A549 (cell line): ENCODE measurements around the gene LMO7. TPM values are rescaled to one million over a fixed set of nuclear protein-coding genes. Genes with fewer than 3 reads are reported as not detected.

Experiments used
- ATAC-seq, 2 experiments: fragments of 200-7000 bp in 1 of 2; fragments of >200 bp in 1 of 2; cut with Nextera tagmentation in 1 of 2; cut with Tn5 transposase in 1 of 2; 3 replicates each; pipeline versions ENCODE4 v1.8.0 to v1.9.1; 2018 to 2020; ENCODE audit warnings: mild to moderate bottlenecking in 1 of 2, moderate library complexity in 1 of 2
- CTCF ChIA-PET: fragments of 300-600 bp; sonication (Branson Sonifier 250); formaldehyde crosslinking; extraction: SDS; loops from one replicate; lab custom pipeline; 2021; ENCODE audit warnings: antibody characterized with exemption, inconsistent platforms; lab: Yijun Ruan, JAX
- POLR2A ChIA-PET: fragments of 350-600 bp; formaldehyde crosslinking; extraction: SDS; loops from one replicate; lab custom pipeline; 2021; ENCODE audit warnings: antibody characterized with exemption, inconsistent platforms; lab: Yijun Ruan, JAX
- DNase-seq, 2 experiments: peaks; one replicate each; pipeline versions ENCODE4 v3.0.0 to v3.0.0-alpha.2; 2011 to 2016; ENCODE audit warnings: low read depth in 1 of 2, low spot score in 1 of 2
- FAIRE-seq: peaks from 2 replicates; lab custom pipeline; 2011; peaks lifted over from hg19 to GRCh38; lab: Jason Lieb, UNC
- H3K27ac ChIP-seq, 2 experiments: fragments of >200 bp; sonication (Bioruptor Twin); formaldehyde crosslinking; 3 replicates each; pipeline ENCODE4 v1.5.1; 2016 to 2017
- H3K4me1 ChIP-seq: fragments of >200 bp; sonication (Bioruptor Twin); formaldehyde crosslinking; 3 replicates; pipeline ENCODE4 v1.6.1; 2016
- H3K4me2 ChIP-seq: fragments of >200 bp; sonication (Bioruptor Twin); formaldehyde crosslinking; 3 replicates; pipeline ENCODE4 v1.6.1; 2016
- H3K4me3 ChIP-seq: fragments of >200 bp; sonication (Bioruptor Twin); formaldehyde crosslinking; 3 replicates; pipeline ENCODE4 v1.5.1; 2016
- H3K9me3 ChIP-seq: fragments of >200 bp; sonication (Bioruptor Twin); formaldehyde crosslinking; 3 replicates; pipeline ENCODE4 v1.6.1; 2016
- BHLHE40 ChIP-seq: IDR thresholded peaks from 2 replicates; pipeline ENCODE4 v1.6.1; 2012; ENCODE audit warnings: low read depth, low read length, inconsistent platforms
- CBX8 ChIP-seq: fragments of 200-600 bp; sonication (generic); IDR thresholded peaks from 2 replicates; pipeline ENCODE4 v1.6.1; 2016
- CEBPB ChIP-seq, 2 experiments: fragments of >200 bp in 1 of 2; sonication (Bioruptor Twin) in 1 of 2; formaldehyde crosslinking in 1 of 2; IDR thresholded peaks; 2 replicates each; pipeline ENCODE4 v1.6.1; 2012 to 2016
- CHD4 ChIP-seq: fragments of 200-600 bp; sonication (generic); IDR thresholded peaks from 2 replicates; pipeline ENCODE4 v1.6.1; 2016; ENCODE audit warnings: antibody characterized with exemption, mild to moderate bottlenecking, borderline replicate concordance
- EHMT2 ChIP-seq: fragments of 200-600 bp; sonication (generic); IDR thresholded peaks from 2 replicates; pipeline ENCODE4 v1.6.1; 2016; ENCODE audit warnings: antibody characterized with exemption, low read depth, mild to moderate bottlenecking, moderate library complexity
- FOSB ChIP-seq: fragments of 250-450 bp; sonication (Bioruptor Pico); IDR thresholded peaks from 2 replicates; pipeline ENCODE4 v1.5.0; 2020; ENCODE audit warnings: mild to moderate bottlenecking, moderate library complexity
- FOSL2 ChIP-seq, 2 experiments: fragments of 450-650 bp in 1 of 2; fragments of >200 bp in 1 of 2; sonication (Bioruptor Twin) in 1 of 2; formaldehyde crosslinking; IDR thresholded peaks; 2 replicates each; pipeline versions ENCODE4 v1.5.0 to v1.6.1; 2016 to 2020; ENCODE audit warnings: mild to moderate bottlenecking in 1 of 2, moderate library complexity in 1 of 2
- GATA3 ChIP-seq: IDR thresholded peaks from 2 replicates; pipeline ENCODE4 v1.6.1; 2012; ENCODE audit warnings: borderline replicate concordance
- HEYL ChIP-seq: fragments of 250-450 bp; sonication (Bioruptor Pico); IDR thresholded peaks from 2 replicates; pipeline ENCODE4 v1.8.0; 2021; ENCODE audit warnings: mild to moderate bottlenecking, moderate library complexity
- HOXA7 ChIP-seq: fragments of 250-450 bp; sonication (Bioruptor Pico); IDR thresholded peaks from 2 replicates; pipeline ENCODE4 v1.5.0; 2020; ENCODE audit warnings: mild to moderate bottlenecking, moderate library complexity
- JUN ChIP-seq, 2 experiments: fragments of >200 bp; sonication (Bioruptor Twin); formaldehyde crosslinking; IDR thresholded peaks; 2 replicates in 1 of 2; 3 replicates in 1 of 2; pipeline ENCODE4 v1.6.1; 2016 to 2017
- JUNB ChIP-seq: fragments of >200 bp; sonication (Bioruptor Twin); formaldehyde crosslinking; IDR thresholded peaks from 2 replicates; pipeline ENCODE4 v1.6.1; 2016
- KDM1A ChIP-seq: fragments of 200-600 bp; sonication (generic); IDR thresholded peaks from 2 replicates; pipeline ENCODE4 v1.6.1; 2016; ENCODE audit warnings: low read depth, mild to moderate bottlenecking
- KDM5A ChIP-seq: fragments of 200-600 bp; sonication (generic); IDR thresholded peaks from 2 replicates; pipeline ENCODE4 v1.6.1; 2016; ENCODE audit warnings: antibody characterized with exemption, mild to moderate bottlenecking
- MYC ChIP-seq: IDR thresholded peaks from 2 replicates; pipeline ENCODE4 v1.6.1; 2012; ENCODE audit warnings: mild to moderate bottlenecking, inconsistent platforms, low read length, improper control_type of control experiment, borderline replicate concordance
- NPAS2 ChIP-seq: fragments of 250-450 bp; sonication (Bioruptor Pico); IDR thresholded peaks from 2 replicates; pipeline ENCODE4 v1.8.0; 2022; ENCODE audit warnings: mild to moderate bottlenecking, moderate library complexity, borderline replicate concordance
- NR3C1 ChIP-seq: fragments of >200 bp; sonication (Bioruptor Twin); formaldehyde crosslinking; IDR thresholded peaks from 3 replicates; pipeline ENCODE4 v1.6.1; 2017
- PHF8 ChIP-seq: fragments of 200-600 bp; sonication (generic); IDR thresholded peaks from 2 replicates; pipeline ENCODE4 v1.6.1; 2016; ENCODE audit warnings: low read depth, mild to moderate bottlenecking, antibody characterized with exemption, moderate library complexity, borderline replicate concordance
- POLR2AphosphoS2 ChIP-seq: conservative IDR thresholded peaks from 2 replicates; pipeline ENCODE4 v1.6.1; 2012; ENCODE audit warnings: low read length, improper control_type of control experiment, inconsistent platforms
- RAD21 ChIP-seq, 2 experiments: fragments of >200 bp in 1 of 2; sonication (Bioruptor Twin) in 1 of 2; formaldehyde crosslinking in 1 of 2; IDR thresholded peaks in 1 of 2; conservative IDR thresholded peaks in 1 of 2; 2 replicates in 1 of 2; 3 replicates in 1 of 2; pipeline ENCODE4 v1.6.1; 2012 to 2018; ENCODE audit warnings: inconsistent platforms in 1 of 2
- RARB ChIP-seq: fragments of 250-450 bp; sonication (Bioruptor Pico); IDR thresholded peaks from 2 replicates; pipeline ENCODE4 v1.8.0; 2021; ENCODE audit warnings: mild to moderate bottlenecking, moderate library complexity
- RNF2 ChIP-seq: fragments of 200-600 bp; sonication (generic); IDR thresholded peaks from 2 replicates; pipeline ENCODE4 v1.6.1; 2016; ENCODE audit warnings: low read depth, mild to moderate bottlenecking, antibody characterized with exemption, moderate library complexity, borderline replicate concordance
- SREBF2 ChIP-seq: fragments of 450-650 bp; IDR thresholded peaks from 2 replicates; pipeline ENCODE4 v1.6.1; 2014; ENCODE audit warnings: mild to moderate bottlenecking, moderate library complexity
- TFCP2L1 ChIP-seq: fragments of 250-450 bp; sonication (Bioruptor Pico); IDR thresholded peaks from 2 replicates; pipeline ENCODE4 v1.5.0; 2021; ENCODE audit warnings: mild to moderate bottlenecking
- TP53 ChIP-seq: fragments of 250-450 bp; sonication (Bioruptor Pico); IDR thresholded peaks from 2 replicates; pipeline ENCODE4 v1.5.0; 2021; ENCODE audit warnings: mild to moderate bottlenecking, moderate library complexity
- WGBS: methylation state at CpG from one replicate; pipeline ENCODE4 v1.1.6; 2017; ENCODE audit errors: missing lambda C conversion rate; 5-methylcytosine and 5-hydroxymethylcytosine counted together
- polyA plus RNA-seq, 4 experiments: library from polyadenylated mRNA; depleted of rRNA in 3 of 4; stranded (reverse); fragments of >200 nt; fragmentation: RNase III in 1 of 4; extraction: RNeasy Plus Mini Kit Qiagen cat#74134 plus additional on column Dnase treatment in 1 of 4; gene quantifications; 2 replicates in 3 of 4; 3 replicates in 1 of 4; pipeline ENCODE4 v1.2.3, GENCODE V29; 2011 to 2017
- TF ChIP-seq, protein P1 (sequence below): fragments of 450-650 bp; IDR thresholded peaks from 2 replicates; pipeline ENCODE4 v1.6.1; 2014; ENCODE audit warnings: antibody characterized with exemption
- TF ChIP-seq, protein P2 (sequence below): fragments of >200 bp; sonication (Bioruptor Twin); formaldehyde crosslinking; IDR thresholded peaks from 2 replicates; pipeline ENCODE4 v1.6.1; 2016
- TF ChIP-seq, protein P3 (sequence below): IDR thresholded peaks from 2 replicates; pipeline ENCODE4 v1.6.1; 2012

The LMO7 gene
- polyA plus RNA-seq, 2 of the 4 experiments (the other 2 are of a cell fraction), result 23.4 to 33.2 TPM

DNA sequence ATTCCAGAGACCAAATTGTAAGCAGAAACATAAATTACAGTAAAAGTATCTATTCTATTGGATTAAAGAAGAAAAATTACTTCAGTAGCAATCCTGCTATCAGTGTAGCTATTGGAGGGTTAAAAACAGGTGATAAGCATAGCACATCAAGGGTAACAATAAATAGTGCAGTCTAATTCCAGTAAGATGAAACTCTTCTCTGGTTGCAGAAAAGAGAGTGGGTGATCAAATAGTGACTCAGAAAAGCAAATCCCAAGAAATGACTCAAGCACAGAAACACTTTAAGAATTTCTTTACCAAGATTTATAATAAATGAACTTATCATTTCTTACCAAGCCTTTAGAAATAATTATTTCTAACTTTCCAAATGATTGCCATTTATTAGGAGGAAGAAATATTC is 135.7 kb downstream of the LMO7 start (continued):
- TF ChIP-seq NPAS2 (CRISPR knock-in tag) (no peak), CEBPB (IDR thresholded peaks at IDR 0.05) (peak; percentile 14 to 58; a peak in 2 of 4 replicates), RAD21 (conservative IDR thresholded peaks at IDR 0.05 in 1 of 2, IDR thresholded peaks at IDR 0.05 in 1 of 2) (0 out of 5 replicates have a peak, but pooled peaks of 1 of the 2 experiments have one; percentile 2), CHD4 (no peak)
- TF ChIP-seq, protein P1, sequence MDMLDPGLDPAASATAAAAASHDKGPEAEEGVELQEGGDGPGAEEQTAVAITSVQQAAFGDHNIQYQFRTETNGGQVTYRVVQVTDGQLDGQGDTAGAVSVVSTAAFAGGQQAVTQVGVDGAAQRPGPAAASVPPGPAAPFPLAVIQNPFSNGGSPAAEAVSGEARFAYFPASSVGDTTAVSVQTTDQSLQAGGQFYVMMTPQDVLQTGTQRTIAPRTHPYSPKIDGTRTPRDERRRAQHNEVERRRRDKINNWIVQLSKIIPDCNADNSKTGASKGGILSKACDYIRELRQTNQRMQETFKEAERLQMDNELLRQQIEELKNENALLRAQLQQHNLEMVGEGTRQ, result no peak

DNA sequence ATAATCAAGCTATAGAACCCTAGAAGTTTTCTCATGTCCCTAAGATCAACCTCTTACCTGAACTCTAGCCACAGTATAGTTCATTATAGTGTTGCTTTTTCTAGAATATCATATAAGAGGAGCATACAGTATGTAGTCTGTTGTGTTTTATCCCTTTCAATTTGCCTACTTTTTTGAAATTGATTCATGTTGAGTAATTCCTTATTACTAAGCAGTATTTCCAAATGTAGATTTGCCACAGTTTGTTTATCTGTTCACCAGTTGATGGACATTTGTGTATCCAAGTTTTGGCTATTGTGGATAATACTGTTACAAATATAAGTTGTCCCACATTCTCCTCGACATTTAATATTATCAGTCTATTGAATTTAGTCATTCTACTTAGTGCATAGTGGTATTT is 138.0 kb downstream of the LMO7 start:
- no peak overlapping the region for H3K4me2 ChIP-seq
- no peak for DNase-seq
- TF ChIP-seq HEYL (CRISPR knock-in tag), result no peak
- TF ChIP-seq TFCP2L1 (CRISPR knock-in tag), result no peak
- TF ChIP-seq SREBF2, result no peak
- no peak for TF ChIP-seq FOSB (CRISPR knock-in tag)
- no peak for TF ChIP-seq NR3C1
- TF ChIP-seq, protein P2, sequence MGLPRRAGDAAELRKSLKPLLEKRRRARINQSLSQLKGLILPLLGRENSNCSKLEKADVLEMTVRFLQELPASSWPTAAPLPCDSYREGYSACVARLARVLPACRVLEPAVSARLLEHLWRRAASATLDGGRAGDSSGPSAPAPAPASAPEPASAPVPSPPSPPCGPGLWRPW, result no peak
- no peak for TF ChIP-seq GATA3
- TF ChIP-seq JUN (IDR thresholded peaks at IDR 0.05), result no peak
- no peak for TF ChIP-seq FOSL2 (IDR thresholded peaks at IDR 0.05)
- no peak for TF ChIP-seq FOSL2 (CRISPR knock-in tag; IDR thresholded peaks at IDR 0.05)
- TF ChIP-seq, all 56 proteins: peak for 0
- ATAC-seq (no peak), FAIRE-seq (no peak)
- CTCF ChIA-PET, result interaction anchor here (1.5 to 2.4 kb wide), 3 partner anchors 13 to 78 kb away, joined by 4 to 7 read pairs (median 5); no protein-coding TSS in a partner anchor
- Histone ChIP-seq H3K27ac (no peak overlapping the region), H3K9me3 (0 out of 3 replicates have a peak, but pooled peaks cover 3% of the 10 kb centered on the region), H3K4me1 (peaks cover 52% of the 10 kb centered on the region), H3K4me3 (no peak overlapping the region)
- POLR2A ChIA-PET, result no interaction called here
- WGBS, result 85% methylated on average over 1 of the region's 1 CpG

DNA sequence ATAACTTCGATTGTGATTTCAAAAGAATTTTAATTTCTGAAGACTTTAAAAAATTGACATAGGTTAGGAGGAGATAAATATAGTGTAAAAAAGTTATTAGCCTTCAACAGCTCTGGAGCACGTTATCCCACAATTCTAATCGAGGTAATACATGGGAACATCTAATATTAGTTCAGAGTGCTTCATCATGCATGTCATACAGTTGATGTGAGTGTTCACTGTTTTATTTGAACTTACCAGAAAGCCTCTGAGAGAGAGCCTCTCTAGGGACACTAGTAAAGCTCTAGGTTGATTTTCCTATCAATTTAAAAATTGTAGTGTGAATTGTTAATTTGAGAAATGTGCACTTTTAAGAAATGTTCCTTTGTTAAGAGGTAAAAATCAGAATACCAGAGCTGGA is 140.4 kb downstream of the LMO7 start:
- Histone ChIP-seq H3K27ac (0 out of 6 replicates have a peak overlapping the region, but pooled peaks of 1 of the 2 experiments have one; percentile 40), H3K9me3 (0 out of 3 replicates have a peak, but pooled peaks cover 3% of the 10 kb centered on the region), H3K4me2 (peak overlapping the region; percentile 21; the same call in 1 of the 3 replicates), H3K4me1 (peaks cover 44% of the 10 kb centered on the region), H3K4me3 (no peak overlapping the region)
- POLR2A ChIA-PET, result no interaction called here
- 43% methylated on average over 3 of the region's 3 CpGs for WGBS
- no peak for DNase-seq
- TF ChIP-seq BHLHE40, result no peak
- TF ChIP-seq CBX8, result no peak
- TF ChIP-seq RARB (CRISPR knock-in tag), result no peak
- TF ChIP-seq MYC, result no peak
- TF ChIP-seq KDM1A, result no peak
- no peak for TF ChIP-seq RNF2
- TF ChIP-seq, protein P3, sequence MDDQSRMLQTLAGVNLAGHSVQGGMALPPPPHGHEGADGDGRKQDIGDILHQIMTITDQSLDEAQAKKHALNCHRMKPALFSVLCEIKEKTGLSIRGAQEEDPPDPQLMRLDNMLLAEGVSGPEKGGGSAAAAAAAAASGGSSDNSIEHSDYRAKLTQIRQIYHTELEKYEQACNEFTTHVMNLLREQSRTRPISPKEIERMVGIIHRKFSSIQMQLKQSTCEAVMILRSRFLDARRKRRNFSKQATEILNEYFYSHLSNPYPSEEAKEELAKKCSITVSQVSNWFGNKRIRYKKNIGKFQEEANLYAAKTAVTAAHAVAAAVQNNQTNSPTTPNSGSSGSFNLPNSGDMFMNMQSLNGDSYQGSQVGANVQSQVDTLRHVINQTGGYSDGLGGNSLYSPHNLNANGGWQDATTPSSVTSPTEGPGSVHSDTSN, result no peak
- TF ChIP-seq RAD21 (conservative IDR thresholded peaks at IDR 0.05 in 1 of 2, IDR thresholded peaks at IDR 0.05 in 1 of 2), result no peak
- TF ChIP-seq JUNB, result no peak
- TF ChIP-seq PHF8, result no peak
- TF ChIP-seq FOSB (CRISPR knock-in tag), result no peak
- no peak for TF ChIP-seq KDM5A
- no peak for TF ChIP-seq TP53 (CRISPR knock-in tag)
- TF ChIP-seq POLR2AphosphoS2, result no peak
- TF ChIP-seq EHMT2, result no peak
- TF ChIP-seq HOXA7 (CRISPR knock-in tag), result no peak
- no peak for TF ChIP-seq JUN (IDR thresholded peaks at IDR 0.05)
- no peak for ATAC-seq
- CTCF ChIA-PET, result interaction anchor here (0.9 kb wide), 1 partner anchor 81 kb away, joined by 7 read pairs; no protein-coding TSS in a partner anchor
- FAIRE-seq, result no peak
